GM19467 (cell line): ENCODE results near the gene RAB38.

ENCODE experiments used
- ATAC-seq: cut with Tn5 transposase; IDR thresholded peaks from one replicate; pipeline ENCODE4 v1.9.1; 2021; ENCODE audit warnings: mild to moderate bottlenecking, moderate library complexity; ENCODE audit not compliant: unreplicated experiment

The RAB38 gene

GRCh38 chr11:88104408-88104807 is 70.8 kb downstream of the RAB38 start:
- ATAC-seq: no peak

- peak; percentile 89 for ATAC-seq
These were observed 71.7 kb downstream of the RAB38 start for GRCh38 chr11:88103337-88104206.

GRCh38 chr11:88102598-88102934 is 72.7 kb downstream of the RAB38 start:
- no peak for ATAC-seq

DNA sequence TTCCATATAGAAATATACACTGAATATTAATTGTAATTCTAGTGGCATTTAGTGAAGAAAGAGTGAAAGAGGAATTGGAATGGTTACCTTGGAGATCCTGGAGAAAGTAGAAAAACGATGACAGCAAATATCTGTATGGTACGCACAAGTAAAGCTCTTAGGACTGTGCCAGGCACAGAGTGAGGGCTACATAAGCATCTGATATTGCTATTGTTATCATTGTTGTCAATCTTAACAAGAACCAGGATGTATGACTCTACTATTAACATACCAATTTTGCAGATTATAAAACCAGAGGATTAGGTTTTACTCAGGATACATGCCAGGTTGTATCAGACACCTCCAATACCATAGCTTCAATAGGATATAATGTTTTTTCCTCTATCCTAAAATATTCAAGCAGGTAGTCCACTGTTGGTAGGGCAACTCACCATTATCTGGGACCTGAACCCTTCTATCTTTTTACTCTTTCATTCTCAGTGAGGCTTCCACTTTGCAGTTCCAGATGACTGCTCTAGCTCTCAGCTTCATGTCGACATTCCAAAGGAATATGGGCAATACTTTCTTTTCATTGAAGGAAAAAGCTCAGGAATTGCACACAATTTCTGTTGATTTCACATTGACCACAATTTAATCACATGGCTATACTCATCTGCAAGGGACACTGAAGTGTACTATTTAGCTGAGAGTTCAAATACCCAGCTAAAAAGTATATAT is 73.2 kb downstream of the RAB38 start:
- ATAC-seq: no peak

DNA sequence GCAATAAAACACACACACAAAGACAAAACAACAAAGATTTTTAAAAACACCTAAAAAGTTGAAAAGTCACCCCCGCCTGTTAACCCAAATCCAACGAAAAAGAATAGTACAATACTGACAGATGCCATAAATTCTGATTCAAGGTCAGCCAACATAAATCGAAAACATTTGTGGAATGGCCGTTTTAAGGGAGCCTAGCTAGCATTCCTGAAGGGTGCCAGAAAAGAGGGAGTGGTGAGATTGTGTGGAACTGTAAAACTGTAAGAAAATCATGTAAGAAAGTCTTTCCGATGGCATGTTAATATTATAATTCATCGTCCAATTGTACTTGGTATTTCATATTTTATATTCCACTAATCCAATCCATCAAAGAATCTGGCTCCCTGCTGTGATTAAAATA is 75.1 kb downstream of the RAB38 start:
- no peak for ATAC-seq

DNA sequence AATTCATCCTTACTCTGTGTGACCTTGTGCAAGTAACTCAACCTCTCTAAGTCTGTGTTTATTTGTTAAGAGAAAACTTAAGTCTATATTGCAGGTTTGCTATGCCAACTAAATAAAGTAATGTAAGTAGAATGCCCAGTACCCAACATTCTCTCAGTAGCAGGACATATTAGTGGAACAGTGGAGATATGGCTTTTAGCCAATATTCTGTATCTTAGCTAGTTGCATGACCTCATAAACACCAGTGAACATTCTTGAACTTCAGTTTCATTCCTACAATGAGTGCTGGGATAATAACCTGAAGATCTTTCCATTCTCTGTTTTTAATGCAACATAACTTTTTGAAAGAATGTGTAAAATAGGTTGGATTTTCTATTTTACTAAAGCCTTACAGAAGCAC is 77.0 kb downstream of the RAB38 start:
- ATAC-seq: no peak

GRCh38 chr11:88089134-88089533 is 86.1 kb downstream of the RAB38 start:
- ATAC-seq: no peak

DNA sequence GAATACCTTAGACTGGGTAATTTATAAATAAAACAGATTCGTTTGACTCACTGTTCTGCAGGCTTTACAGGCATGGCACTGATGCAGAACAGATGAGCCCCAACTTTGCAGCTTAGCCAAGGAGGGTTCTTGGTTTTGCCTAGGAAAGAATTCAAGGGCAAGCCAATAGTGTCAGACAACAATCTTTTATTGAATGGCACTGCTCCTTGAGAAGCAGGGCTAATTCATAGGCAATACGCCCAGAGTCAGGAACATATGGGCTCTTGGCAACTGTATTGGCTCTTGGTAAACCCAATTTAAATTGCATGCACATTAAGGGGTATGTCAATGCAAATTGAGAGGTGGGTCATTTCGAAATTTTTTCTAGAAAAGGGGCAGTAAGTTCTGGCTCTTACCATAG is 87.9 kb downstream of the RAB38 start:
- ATAC-seq: no peak

- no peak for ATAC-seq
These were observed 88.9 kb downstream of the RAB38 start for GRCh38 chr11:88086297-88086696.

GRCh38 chr11:88070437-88070836 is 104.8 kb downstream of the RAB38 start:
- no peak for ATAC-seq

DNA sequence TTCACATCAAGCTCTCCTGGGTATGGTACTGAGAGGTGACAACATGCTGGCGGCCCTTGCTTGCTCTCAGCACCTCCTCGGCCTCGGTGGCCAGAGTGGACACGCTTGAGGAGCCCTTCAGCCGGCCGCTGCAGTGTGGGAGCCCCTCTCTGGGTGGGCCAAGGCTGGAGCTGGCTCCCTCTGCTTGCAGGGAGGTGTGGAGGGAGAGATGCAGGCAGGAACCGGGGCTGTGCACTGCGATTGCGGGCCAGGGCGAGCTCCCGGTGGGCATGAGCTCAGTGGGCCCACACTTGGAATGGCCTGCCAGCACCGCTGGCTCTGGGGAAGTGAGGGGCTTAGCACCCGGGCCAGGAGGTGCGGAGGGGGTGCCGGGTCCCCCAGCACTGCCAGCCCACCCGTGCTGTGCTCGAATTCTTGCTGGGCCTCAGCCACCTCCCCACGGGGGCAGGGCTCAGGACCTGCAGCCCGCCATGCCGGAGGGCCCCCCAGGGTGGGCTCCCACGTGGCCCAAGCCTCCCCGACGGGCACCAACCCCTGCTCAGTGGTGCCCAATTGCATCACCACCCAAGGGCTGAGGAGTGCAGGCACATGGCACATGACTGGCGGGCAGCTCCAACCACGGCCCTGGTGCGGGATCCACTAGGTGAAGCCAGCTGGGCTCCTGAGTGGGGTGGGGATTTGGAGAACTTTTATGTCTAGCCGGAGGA is 106.2 kb downstream of the RAB38 start:
- no peak for ATAC-seq

GRCh38 chr11:88066090-88066489 is 109.2 kb downstream of the RAB38 start:
- ATAC-seq: no peak

DNA sequence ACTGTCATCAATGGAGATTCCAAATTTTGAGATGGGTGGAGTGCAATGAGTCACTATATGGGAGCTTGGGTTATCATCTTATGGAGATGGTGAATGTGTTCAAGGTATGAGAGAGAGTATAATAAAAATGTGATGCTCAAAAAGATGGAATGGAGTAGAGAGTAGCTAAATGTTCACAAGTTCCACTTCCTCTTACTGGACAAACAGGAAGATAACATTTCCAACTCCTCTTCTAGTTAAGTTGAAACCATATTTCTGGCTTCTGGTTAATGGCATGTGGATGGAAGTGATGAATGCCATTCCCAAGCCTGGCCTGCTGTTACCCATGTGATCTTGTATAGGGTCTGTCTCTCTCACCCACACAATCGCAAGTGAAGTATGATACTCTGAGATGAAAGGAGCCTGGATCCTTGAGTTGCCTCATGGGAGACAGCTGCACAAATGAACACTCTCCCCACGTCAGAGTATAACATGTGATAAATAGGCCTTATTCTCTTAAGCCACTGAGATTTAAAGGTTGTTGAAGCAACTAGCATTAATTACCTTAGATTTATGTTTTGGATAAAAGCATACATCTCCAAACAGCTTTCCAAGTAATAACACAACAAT is 111.0 kb downstream of the RAB38 start:
- ATAC-seq: no peak
